Astrocyte (in vitro differentiated cells and primary cell): ENCODE results near the gene SPATA20. TPM values are rescaled to one million over a fixed set of nuclear protein-coding genes. Genes with fewer than 3 reads are reported as not detected.

Experiments used
- DNase-seq: peaks from one replicate; pipeline ENCODE4 v3.0.0-alpha.2; 2010; ENCODE audit warnings: low read depth
- FAIRE-seq: peaks from 2 replicates; lab custom pipeline; 2011; peaks lifted over from hg19 to GRCh38; lab: Jason Lieb, UNC
- H2AFZ ChIP-seq: 2 replicates; pipeline ENCODE4 v1.6.0; 2012; ENCODE audit warnings: low read depth, low read length, inconsistent platforms
- H3K27ac ChIP-seq: 2 replicates; pipeline ENCODE4 v1.5.1; 2011; ENCODE audit warnings: low read depth, low read length, inconsistent platforms
- H3K27me3 ChIP-seq: 2 replicates; pipeline ENCODE4 v1.6.0; 2011; ENCODE audit warnings: low read length, inconsistent platforms; ENCODE audit not compliant: insufficient read depth
- H3K36me3 ChIP-seq: 2 replicates; pipeline ENCODE4 v1.5.1; 2011; ENCODE audit warnings: low read length, inconsistent platforms; ENCODE audit not compliant: insufficient read depth
- H3K4me1 ChIP-seq: 2 replicates; pipeline ENCODE4 v1.5.1; 2011; ENCODE audit warnings: low read length, inconsistent platforms; ENCODE audit not compliant: insufficient read depth
- H3K4me2 ChIP-seq: 2 replicates; pipeline ENCODE4 v1.6.0; 2012; ENCODE audit warnings: low read length, inconsistent platforms
- H3K4me3 ChIP-seq: 2 replicates; pipeline ENCODE4 v1.5.1; 2011; ENCODE audit warnings: low read depth, mild to moderate bottlenecking, low read length, inconsistent platforms; ENCODE audit not compliant: insufficient read depth
- H3K79me2 ChIP-seq: 2 replicates; pipeline ENCODE4 v1.6.0; 2012; ENCODE audit warnings: mild to moderate bottlenecking, low read length, inconsistent platforms; ENCODE audit not compliant: insufficient read depth
- H3K9ac ChIP-seq: 2 replicates; pipeline ENCODE4 v1.6.0; 2012; ENCODE audit warnings: mild to moderate bottlenecking, low read length, inconsistent platforms
- H3K9me3 ChIP-seq: 2 replicates; pipeline ENCODE4 v1.5.1; 2012; ENCODE audit warnings: low read depth, mild to moderate bottlenecking, low read length, inconsistent platforms; ENCODE audit not compliant: insufficient read depth
- H4K20me1 ChIP-seq: 2 replicates; pipeline ENCODE4 v1.6.0; 2012; ENCODE audit warnings: low read length, inconsistent platforms; ENCODE audit not compliant: insufficient read depth
- H3K27ac Mint-ChIP-seq: one replicate; pipeline ENCODE4 v1.8.0; 2021; ENCODE audit warnings: mild to moderate bottlenecking, mixed read lengths; ENCODE audit not compliant: unreplicated experiment
- H3K27me3 Mint-ChIP-seq: one replicate; pipeline ENCODE4 v1.8.0; 2021; ENCODE audit warnings: low read depth, mixed read lengths; ENCODE audit not compliant: unreplicated experiment
- H3K36me3 Mint-ChIP-seq: one replicate; pipeline ENCODE4 v1.8.0; 2021; ENCODE audit warnings: low read depth, mixed read lengths; ENCODE audit not compliant: unreplicated experiment
- H3K4me1 Mint-ChIP-seq: one replicate; pipeline ENCODE4 v1.8.0; 2021; ENCODE audit warnings: low read depth, mixed read lengths; ENCODE audit not compliant: unreplicated experiment
- H3K4me3 Mint-ChIP-seq: one replicate; pipeline ENCODE4 v1.8.0; 2021; ENCODE audit warnings: mild to moderate bottlenecking, moderate library complexity, mixed read lengths; ENCODE audit not compliant: unreplicated experiment
- H3K9me3 Mint-ChIP-seq: one replicate; pipeline ENCODE4 v1.8.0; 2021; ENCODE audit warnings: mild to moderate bottlenecking, mixed read lengths; ENCODE audit not compliant: unreplicated experiment
- CTCF ChIP-seq: IDR thresholded peaks from 2 replicates; pipeline ENCODE4 v1.5.1; 2011; ENCODE audit warnings: low read depth, mild to moderate bottlenecking, inconsistent platforms, low read length, moderate library complexity; ENCODE audit not compliant: insufficient read depth
- EZH2 ChIP-seq: IDR thresholded peaks from 2 replicates; pipeline ENCODE4 v1.6.1; 2012; ENCODE audit warnings: mild to moderate bottlenecking, low read length, inconsistent platforms; ENCODE audit not compliant: insufficient read depth
- total RNA-seq: library from RNA; stranded (reverse); gene quantifications from 2 replicates; pipeline ENCODE4 v1.2.1, GENCODE V29; 2021

The SPATA20 gene
- total RNA-seq, 1 donor from 2014 or later = 32.0 TPM

GRCh38 chr17:50590946-50591737, 44.2 kb downstream of the SPATA20 start:
- no peaks in the 10 kb centered on the region for H3K36me3 Mint-ChIP-seq
- Histone ChIP-seq H3K4me1 (peaks cover 5% of the 10 kb centered on the region), H3K9me3 (no peaks in the 10 kb centered on the region), H3K79me2 (no peaks in the 10 kb centered on the region), H3K36me3 (no peaks in the 10 kb centered on the region), H3K27me3 (no peaks in the 10 kb centered on the region), H2AFZ (no peak overlapping the region), H3K4me2 (no peak overlapping the region), H3K27ac (no peak overlapping the region), H3K9ac (no peak overlapping the region), H4K20me1 (no peaks in the 10 kb centered on the region), H3K4me3 (no peak overlapping the region)
- no peak for DNase-seq
- H3K4me3 Mint-ChIP-seq = no peak overlapping the region
- FAIRE-seq = no peak
- H3K4me1 Mint-ChIP-seq = peaks cover 3% of the 10 kb centered on the region
- H3K27ac Mint-ChIP-seq = peak overlapping the region; percentile 2
- H3K9me3 Mint-ChIP-seq = no peaks in the 10 kb centered on the region
- H3K27me3 Mint-ChIP-seq = peaks cover 63% of the 10 kb centered on the region
- no peak for TF ChIP-seq CTCF
- TF ChIP-seq EZH2 = no peak

GRCh38 chr17:50593321-50593720, 46.3 kb downstream of the SPATA20 start:
- TF ChIP-seq CTCF (no peak), EZH2 (no peak)

GRCh38 chr17:50594128-50594823, 47.3 kb downstream of the SPATA20 start:
- DNase-seq (no peak), FAIRE-seq (no peak)
- no peak overlapping the region for H3K27ac ChIP-seq
- peaks cover 3% of the 10 kb centered on the region for H3K4me1 Mint-ChIP-seq
- no peaks in the 10 kb centered on the region for H3K36me3 ChIP-seq
- TF ChIP-seq EZH2 (no peak), CTCF (no peak)
- H3K9me3 ChIP-seq = no peaks in the 10 kb centered on the region
- H3K27ac Mint-ChIP-seq = no peak overlapping the region
- H3K79me2 ChIP-seq = no peaks in the 10 kb centered on the region
- H3K4me3 Mint-ChIP-seq = no peak overlapping the region
- peaks cover 5% of the 10 kb centered on the region for H3K4me1 ChIP-seq
- no peak overlapping the region for H3K4me3 ChIP-seq
- no peaks in the 10 kb centered on the region for H3K36me3 Mint-ChIP-seq
- H3K27me3 Mint-ChIP-seq = peaks cover 49% of the 10 kb centered on the region
- no peak overlapping the region for H3K9ac ChIP-seq
- no peak overlapping the region for H3K4me2 ChIP-seq
- no peak overlapping the region for H2AFZ ChIP-seq
- H4K20me1 ChIP-seq = no peaks in the 10 kb centered on the region
- H3K9me3 Mint-ChIP-seq = no peaks in the 10 kb centered on the region
- no peaks in the 10 kb centered on the region for H3K27me3 ChIP-seq

More at GRCh38 chr17:50593321-50593720, 46.3 kb downstream of the SPATA20 start:
- Histone ChIP-seq H3K79me2 (no peaks in the 10 kb centered on the region), H3K9ac (no peak overlapping the region), H3K27me3 (no peaks in the 10 kb centered on the region), H2AFZ (no peak overlapping the region), H3K4me3 (no peak overlapping the region), H3K36me3 (no peaks in the 10 kb centered on the region), H4K20me1 (no peaks in the 10 kb centered on the region), H3K9me3 (no peaks in the 10 kb centered on the region), H3K4me2 (no peak overlapping the region), H3K4me1 (peaks cover 5% of the 10 kb centered on the region), H3K27ac (no peak overlapping the region)
- Mint-ChIP-seq H3K4me3 (no peak overlapping the region), H3K27ac (no peak overlapping the region), H3K36me3 (no peaks in the 10 kb centered on the region), H3K4me1 (peaks cover 3% of the 10 kb centered on the region), H3K9me3 (no peaks in the 10 kb centered on the region), H3K27me3 (peaks cover 54% of the 10 kb centered on the region)
- FAIRE-seq (no peak), DNase-seq (no peak)
